ENCODE data around the gene GALNT2. TPM values are rescaled to one million over a fixed set of nuclear protein-coding genes. Genes with fewer than 3 reads are reported as not detected.
A peak's percentile ranks its signal among the peaks of the same experiment; 100 is the strongest.

Gene GALNT2
- polyA plus RNA-seq, 10 donors = 59.2 to 77.0 (median 69.3) TPM

GRCh38 chr1:230110971-230111370, 43.9 kb downstream of the GALNT2 start:
- no peak for DNase-seq

GRCh38 chr1:230112131-230112701, 45.2 kb downstream of the GALNT2 start:
- peak in 1 of 3 donors; percentile 42 for DNase-seq

DNA sequence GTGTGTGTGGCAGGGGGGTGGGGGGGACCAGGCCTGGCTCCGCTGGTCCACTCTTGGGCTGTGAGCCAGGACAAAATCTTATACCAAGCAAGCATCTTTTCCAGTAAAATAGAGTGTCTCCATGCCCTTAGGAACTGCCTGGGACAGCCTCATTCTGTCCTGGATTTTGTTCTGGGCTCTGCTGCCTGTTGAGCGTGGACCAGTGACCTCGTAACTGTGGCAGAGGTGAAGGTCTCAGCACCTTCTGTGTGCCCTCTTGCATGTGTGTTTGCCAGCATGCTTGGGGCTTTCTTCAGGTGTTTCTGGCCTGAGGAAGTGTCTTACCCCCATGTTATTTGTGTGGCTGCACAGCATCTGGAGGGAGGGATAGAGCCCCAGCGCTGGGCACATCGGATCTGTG, 45.7 kb downstream of the GALNT2 start:
- DNase-seq = no peak

DNA sequence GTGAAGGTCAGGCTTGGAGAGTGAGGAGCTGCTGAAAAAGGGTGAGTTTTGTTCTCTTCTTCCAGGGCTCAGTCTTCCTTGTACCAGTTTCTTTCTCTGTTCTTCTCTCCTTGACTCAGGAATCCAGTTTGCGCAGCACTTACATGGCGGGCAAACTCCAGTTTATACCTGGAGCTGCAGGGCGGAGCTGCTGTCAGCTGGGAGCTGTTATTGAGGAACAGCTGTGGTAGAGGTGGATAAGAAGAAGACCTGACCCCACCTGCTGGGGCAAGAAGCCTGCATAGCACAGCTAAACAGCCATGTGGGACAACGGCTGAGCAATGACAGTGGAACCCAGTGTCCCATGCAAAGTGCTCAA, 46.2 kb downstream of the GALNT2 start:
- no peak for DNase-seq

- DNase-seq = peak in 2 of 3 donors; percentile 49 to 81
Observed at GRCh38 chr1:230113593-230114236, 46.7 kb downstream of the GALNT2 start.

DNA sequence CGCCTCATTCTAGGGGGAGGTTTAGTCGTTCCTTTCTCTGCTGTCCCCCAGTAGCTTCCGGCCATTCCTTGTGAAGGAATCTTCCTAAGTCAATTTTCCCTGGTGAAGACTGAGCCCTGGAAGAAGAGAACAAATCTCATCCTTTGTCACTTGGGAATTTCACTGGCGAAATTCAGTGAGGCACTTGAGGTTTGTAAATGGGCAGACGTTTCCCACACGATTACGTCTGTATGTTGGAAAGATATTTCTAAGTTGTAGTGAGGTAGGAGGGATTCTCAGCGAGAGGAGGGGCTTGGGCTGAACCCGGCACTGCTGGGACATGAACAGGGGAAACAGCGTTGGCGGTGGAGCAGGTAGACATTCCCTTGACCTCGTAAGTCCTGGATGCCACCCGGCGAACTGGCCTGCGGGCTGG, 47.2 kb downstream of the GALNT2 start:
- DNase-seq = no peak

- DNase-seq = no peak
Observed at GRCh38 chr1:230117694-230118093, 50.7 kb downstream of the GALNT2 start.

- DNase-seq = no peak
Observed at GRCh38 chr1:230119340-230119739, 52.3 kb downstream of the GALNT2 start.

DNA sequence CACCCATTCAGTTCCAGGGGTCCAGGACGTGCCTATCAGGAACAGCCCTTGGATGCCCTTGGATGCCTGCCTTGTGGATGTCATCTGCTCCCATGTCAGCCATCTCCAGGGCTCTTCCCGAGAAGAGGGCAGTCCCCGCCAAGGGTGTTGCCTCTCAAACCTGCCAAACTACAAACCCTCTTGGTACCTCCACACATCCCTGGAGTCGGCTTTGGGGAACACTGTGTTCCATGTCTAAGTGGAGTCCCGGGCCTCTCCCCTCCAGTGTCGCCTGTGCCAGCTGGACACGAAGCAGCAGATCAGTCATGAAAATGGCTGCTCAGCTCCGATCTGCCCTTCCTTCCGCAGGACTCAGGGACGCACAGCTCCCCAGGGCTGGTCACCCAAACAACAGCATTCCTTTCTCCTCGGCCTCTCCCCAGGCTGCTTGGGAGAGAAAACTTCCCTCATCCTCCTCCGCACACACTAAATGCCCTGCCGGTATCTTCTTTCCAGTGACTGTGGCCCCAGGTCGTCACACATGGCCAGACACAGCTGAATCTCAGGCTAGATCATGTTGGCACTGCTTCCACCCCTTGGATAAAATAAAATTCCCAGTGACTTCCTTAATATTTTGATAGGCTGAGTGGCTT, 53.4 kb downstream of the GALNT2 start:
- DNase-seq = no peak

- no peak for DNase-seq
Observed at GRCh38 chr1:230120921-230121381, 53.9 kb downstream of the GALNT2 start.

DNA sequence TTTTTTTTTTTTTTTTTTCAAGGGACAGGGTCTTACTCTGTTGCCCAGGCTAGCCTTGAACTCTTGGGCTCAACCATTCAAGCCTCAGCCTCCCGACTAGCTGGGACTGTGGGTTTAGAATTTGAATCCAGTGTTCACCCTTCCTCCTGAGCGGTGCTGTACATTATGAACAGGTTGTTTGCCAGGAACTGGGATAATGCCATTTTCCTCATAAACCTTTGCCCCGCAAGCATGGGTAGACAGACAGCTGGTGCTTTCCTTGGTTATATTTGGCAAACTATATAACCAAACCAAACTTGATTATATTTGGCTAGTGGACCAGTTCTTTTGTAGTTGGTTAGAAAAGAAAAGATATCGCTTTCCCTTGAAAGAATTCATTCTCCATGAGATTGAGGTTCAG, 54.9 kb downstream of the GALNT2 start:
- DNase-seq = no peak

DNA sequence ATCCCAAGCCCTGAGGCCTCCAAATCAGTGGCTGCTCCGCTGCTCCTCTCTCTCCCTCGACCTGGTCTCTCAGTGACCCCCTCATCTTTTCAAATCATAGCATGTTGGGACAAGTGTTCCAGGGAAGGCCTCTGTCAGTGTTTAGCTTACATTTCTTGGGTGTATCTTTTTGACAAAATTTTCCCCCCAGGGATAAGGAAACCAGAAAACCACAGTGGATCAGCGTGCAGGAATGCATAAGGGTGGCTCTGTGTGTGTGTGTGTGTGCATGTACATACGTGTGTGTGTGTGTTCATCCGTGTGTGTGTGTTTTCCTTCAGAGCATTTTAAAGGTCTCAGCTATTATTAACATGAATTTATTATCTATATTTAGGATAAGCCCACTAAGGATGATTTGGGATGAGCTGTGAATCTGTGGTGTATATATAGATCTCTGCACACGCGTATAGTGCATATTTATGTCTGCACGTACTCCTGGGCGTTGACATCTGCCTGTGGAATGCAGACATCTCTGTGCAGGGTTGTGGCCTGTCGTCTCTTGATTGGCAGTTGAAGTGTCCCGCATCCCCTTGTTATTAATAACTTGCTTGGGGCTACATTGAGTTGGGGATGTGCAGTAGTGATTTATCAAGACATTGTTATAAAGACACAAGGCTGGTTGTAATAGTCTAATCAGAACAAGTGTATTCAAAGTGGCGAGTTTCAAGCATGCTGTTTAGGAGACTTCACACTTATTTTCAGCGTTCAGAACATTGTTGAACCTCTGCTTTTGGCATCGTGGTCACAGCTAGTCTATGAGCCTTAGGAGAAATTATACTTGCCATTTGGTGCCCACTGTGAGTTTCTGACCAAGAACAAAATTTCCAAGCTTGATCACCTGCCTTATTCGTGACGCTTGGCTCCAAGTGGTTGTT, 55.6 kb downstream of the GALNT2 start:
- no peak for DNase-seq

DNA sequence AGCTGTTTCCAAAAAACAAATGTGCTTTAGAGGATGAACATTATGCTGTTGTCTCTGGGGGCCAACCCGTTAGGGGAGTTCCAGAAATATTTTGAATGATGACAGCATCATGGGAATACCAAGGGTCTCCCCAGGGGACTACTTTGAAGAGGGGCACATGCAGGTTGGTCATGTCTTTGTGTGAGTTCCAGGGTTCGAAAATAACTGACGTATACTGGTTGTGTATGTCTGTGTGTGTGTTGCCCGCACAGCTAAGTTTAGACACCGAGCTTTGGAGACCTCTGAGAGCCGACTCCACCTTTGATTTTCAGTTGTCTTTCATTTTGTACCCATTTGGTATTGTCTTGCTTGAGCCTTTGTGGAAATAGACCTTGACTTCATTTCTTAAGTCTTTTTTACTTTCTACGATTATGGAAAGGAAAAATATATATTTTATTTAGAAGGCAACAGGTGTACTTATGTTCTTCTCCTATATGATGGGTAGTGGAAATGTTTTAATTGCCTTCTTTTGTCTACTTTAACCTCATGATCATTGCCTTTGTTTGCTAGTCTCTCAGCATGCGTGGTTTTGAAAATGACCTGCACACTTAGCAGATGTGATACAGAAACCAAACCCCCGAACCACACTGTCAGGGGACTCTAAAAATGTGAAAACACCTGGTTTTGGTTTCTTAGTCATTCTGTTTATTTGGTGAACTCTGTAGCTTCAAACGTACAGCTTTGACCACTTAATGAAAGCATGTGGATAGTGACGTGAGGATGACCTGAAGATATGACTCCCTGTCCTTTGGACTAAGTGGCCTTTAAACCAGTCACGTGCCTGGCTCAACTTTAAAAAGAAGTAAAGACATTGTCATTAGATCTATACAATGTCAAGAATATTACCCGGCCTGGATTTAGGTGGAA, 56.5 kb downstream of the GALNT2 start:
- DNase-seq = no peak

DNA sequence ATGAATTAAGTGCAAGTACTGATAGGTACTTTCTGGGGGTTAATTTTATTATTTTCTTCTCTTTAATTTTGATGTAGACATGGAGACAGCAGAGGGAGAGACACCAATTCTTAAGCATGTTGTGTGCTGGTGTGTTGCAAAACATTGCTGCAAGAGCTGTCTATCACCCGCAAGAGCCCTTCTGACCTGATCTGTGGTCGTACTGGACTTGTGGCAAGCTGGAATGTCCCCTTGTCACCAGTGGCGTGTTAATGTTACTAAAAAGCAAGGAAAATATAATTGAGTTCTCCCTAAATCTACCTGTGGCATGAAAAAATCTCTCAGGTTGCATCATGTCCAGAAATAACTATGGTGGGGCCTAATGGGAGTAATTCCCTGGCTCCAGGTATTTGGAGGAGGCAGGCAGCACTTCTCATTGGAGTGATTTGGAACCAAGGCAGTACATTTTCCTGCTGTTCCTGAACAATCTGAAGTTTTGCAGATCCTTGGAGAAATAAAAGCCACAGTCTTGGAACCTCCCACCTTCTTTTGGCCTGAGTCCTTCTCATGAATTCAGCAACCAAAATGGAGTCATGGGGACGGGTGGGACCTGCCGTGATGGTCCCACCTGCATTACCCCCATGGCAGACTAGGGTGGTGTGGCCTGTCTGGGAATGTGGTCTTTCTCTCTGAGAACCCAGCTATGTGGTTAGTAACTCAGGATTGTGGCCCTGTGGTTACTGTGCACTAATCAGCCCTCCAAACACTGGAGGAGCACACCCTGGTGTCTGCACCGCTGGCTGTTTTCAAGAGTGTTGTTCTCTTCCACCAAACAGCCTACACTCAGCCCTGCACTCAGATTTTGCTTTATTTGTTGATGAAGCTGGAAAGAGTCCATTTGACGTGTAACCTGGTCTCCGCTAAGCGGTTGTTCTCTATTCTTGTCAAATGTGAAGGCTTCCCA, 57.4 kb downstream of the GALNT2 start:
- no peak for DNase-seq

GRCh38 chr1:230125141-230125540, 58.1 kb downstream of the GALNT2 start:
- DNase-seq = peak in 1 of 3 donors; percentile 52

GRCh38 chr1:230125640-230126528, 58.8 kb downstream of the GALNT2 start:
- DNase-seq = no peak

- DNase-seq = no peak
Observed at GRCh38 chr1:230126529-230127104, 59.6 kb downstream of the GALNT2 start.
